Liver (tissue), 9 donors: ENCODE measurements around the gene CROCC2. TPM values are rescaled to one million over a fixed set of nuclear protein-coding genes. Genes with fewer than 3 reads are reported as not detected.

Experiments
- DNase-seq: peaks from one replicate; pipeline ENCODE4 v3.0.0-alpha.2; 2017; ENCODE audit warnings: low spot score
- H3K27ac ChIP-seq, 2 donors: one replicate each; pipeline ENCODE4 v1.7.0; 2013; ENCODE audit warnings: inconsistent platforms in 2 of 2, low read length in 2 of 2, control low read depth in 1 of 2, low read depth in 1 of 2, mild to moderate bottlenecking in 1 of 2
- H3K27me3 ChIP-seq, 4 donors: one replicate each; pipeline versions ENCODE4 v1.6.1 to v1.7.0; 2013; ENCODE audit warnings: low read length in 3 of 4, inconsistent platforms in 1 of 4, mild to moderate bottlenecking in 1 of 4, moderate library complexity in 1 of 4; ENCODE audit not compliant: control insufficient read depth in 4 of 4, insufficient read depth in 4 of 4
- H3K36me3 ChIP-seq, 4 donors: one replicate each; pipeline versions ENCODE4 v1.6.1 to v1.7.0; 2013; ENCODE audit warnings: low read length in 3 of 4, mild to moderate bottlenecking in 3 of 4, low read depth in 1 of 4, moderate library complexity in 1 of 4; ENCODE audit not compliant: control insufficient read depth in 4 of 4, insufficient read depth in 3 of 4
- H3K4me1 ChIP-seq, 4 donors: one replicate each; pipeline versions ENCODE4 v1.6.1 to v1.7.0; 2013; ENCODE audit warnings: low read length in 3 of 4, mild to moderate bottlenecking in 3 of 4, moderate library complexity in 1 of 4; ENCODE audit not compliant: control insufficient read depth in 4 of 4, insufficient read depth in 4 of 4
- H3K4me3 ChIP-seq, 3 donors: one replicate each; pipeline versions ENCODE4 v1.6.1 to v1.7.0; 2013; ENCODE audit warnings: low read length in 3 of 3, control low read depth in 1 of 3, low read depth in 1 of 3, mild to moderate bottlenecking in 1 of 3
- H3K9ac ChIP-seq, 2 donors: one replicate each; pipeline ENCODE4 v1.7.0; 2013; ENCODE audit warnings: low read length in 2 of 2, mild to moderate bottlenecking in 2 of 2, moderate library complexity in 2 of 2, control low read depth in 1 of 2, low read depth in 1 of 2
- H3K9me3 ChIP-seq, 4 donors: one replicate each; pipeline versions ENCODE4 v1.6.1 to v1.7.0; 2013; ENCODE audit warnings: low read length in 3 of 4; ENCODE audit not compliant: control insufficient read depth in 4 of 4
- ATF3 ChIP-seq: IDR thresholded peaks from 2 replicates; pipeline ENCODE4 v1.6.1; 2016; ENCODE audit warnings: antibody characterized with exemption
- EGR1 ChIP-seq, 2 donors: IDR thresholded peaks; 2 replicates each; pipeline ENCODE4 v1.6.1; 2016 to 2018; ENCODE audit warnings: antibody characterized with exemption in 2 of 2, low read depth in 2 of 2
- FOXA1 ChIP-seq: IDR thresholded peaks from 2 replicates; pipeline ENCODE4 v1.6.1; 2016; ENCODE audit warnings: antibody characterized with exemption
- FOXA2 ChIP-seq: IDR thresholded peaks from 2 replicates; pipeline ENCODE4 v1.6.1; 2016; ENCODE audit warnings: antibody characterized with exemption
- GABPA ChIP-seq, 2 donors: IDR thresholded peaks in 1 of 2; conservative IDR thresholded peaks in 1 of 2; 2 replicates each; pipeline ENCODE4 v1.6.1; 2016; ENCODE audit warnings: antibody characterized with exemption in 2 of 2, mild to moderate bottlenecking in 1 of 2, moderate library complexity in 1 of 2
- HNF4A ChIP-seq, 2 donors: conservative IDR thresholded peaks; 2 replicates each; pipeline ENCODE4 v1.6.1; 2016; ENCODE audit warnings: antibody characterized with exemption in 2 of 2, mild to moderate bottlenecking in 2 of 2
- HNF4G ChIP-seq: IDR thresholded peaks from 2 replicates; pipeline ENCODE4 v1.6.1; 2016; ENCODE audit warnings: antibody characterized with exemption
- JUND ChIP-seq, 2 donors: IDR thresholded peaks; 2 replicates each; pipeline ENCODE4 v1.6.1; 2016; ENCODE audit warnings: antibody characterized with exemption in 2 of 2
- MAX ChIP-seq: IDR thresholded peaks from 2 replicates; pipeline ENCODE4 v1.6.1; 2016; ENCODE audit warnings: antibody characterized with exemption
- NR2F2 ChIP-seq: IDR thresholded peaks from 2 replicates; pipeline ENCODE4 v1.6.1; 2016; ENCODE audit warnings: antibody characterized with exemption
- RAD21 ChIP-seq, 2 donors: IDR thresholded peaks; 2 replicates each; pipeline ENCODE4 v1.6.1; 2016; ENCODE audit warnings: antibody characterized with exemption in 2 of 2, mild to moderate bottlenecking in 2 of 2
- REST ChIP-seq: IDR thresholded peaks from 2 replicates; pipeline ENCODE4 v1.6.1; 2016; ENCODE audit warnings: antibody characterized with exemption, mild to moderate bottlenecking
- RXRA ChIP-seq, 2 donors: IDR thresholded peaks; 2 replicates each; pipeline ENCODE4 v1.6.1; 2017 to 2018; ENCODE audit warnings: antibody characterized with exemption in 2 of 2, mild to moderate bottlenecking in 1 of 2
- SP1 ChIP-seq: IDR thresholded peaks from 2 replicates; pipeline ENCODE4 v1.6.1; 2018; ENCODE audit warnings: antibody characterized with exemption, mild to moderate bottlenecking
- TAF1 ChIP-seq: conservative IDR thresholded peaks from 2 replicates; pipeline ENCODE4 v1.6.1; 2016; ENCODE audit warnings: antibody characterized with exemption, mild to moderate bottlenecking
- YY1 ChIP-seq: IDR thresholded peaks from 2 replicates; pipeline ENCODE4 v1.6.1; 2016; ENCODE audit warnings: antibody characterized with exemption, mild to moderate bottlenecking
- ZBTB33 ChIP-seq: IDR thresholded peaks from 2 replicates; pipeline ENCODE4 v1.6.1; 2016; ENCODE audit warnings: antibody characterized with exemption
- WGBS: extraction: QIAGEN DNeasy Blood & Tissue Kit; methylation state at CpG from one replicate; pipeline ENCODE4 v1.1.7; 2013; 5-methylcytosine and 5-hydroxymethylcytosine counted together
- polyA plus RNA-seq, 2 donors: library from polyadenylated mRNA; stranded (reverse) in 1 of 2; unstranded in 1 of 2; fragments of 200-250 nt in 1 of 2; fragments of >200 nt in 1 of 2; fragmentation: Nextera tagmentation in 1 of 2; extraction: Ambion mirVana in 1 of 2; gene quantifications; one replicate each; pipeline versions ENCODE4 v1.2.1 to v1.2.3, GENCODE V29; 2013 to 2015
- total RNA-seq, 2 donors: library from RNA; depleted of rRNA; stranded (reverse); fragments of >200 nt; gene quantifications; one replicate each; pipeline ENCODE4 v1.2.3, GENCODE V29; 2014
- donor health status: healthy.
- donor health status: healthy.
- donor health status: healthy.
- donor health status: healthy.
- donor health status: healthy.

The CROCC2 gene
- total and polyA plus RNA-seq, 4 donors: under 0.01 to 0.13 (median 0.05) TPM

- Histone ChIP-seq H3K9me3 (no peaks in the 10 kb centered on the region), H3K4me1 (no peaks in the 10 kb centered on the region), H3K4me3 (no peak overlapping the region), H3K27me3 (no peaks in the 10 kb centered on the region), H3K27ac (no peak overlapping the region), H3K9ac (no peak overlapping the region), H3K36me3 (peaks cover 5 to 33% (median 13%) of the 10 kb centered on the region in 4 donors)
- DNase-seq: no peak
- 96% methylated on average over 9 of the region's 9 CpGs for WGBS
- TF ChIP-seq JUND (IDR thresholded peaks at IDR 0.05): no peak
- TF ChIP-seq ZBTB33: no peak
- no peak for TF ChIP-seq YY1
- no peak for TF ChIP-seq ATF3
- no peak for TF ChIP-seq FOXA2
- TF ChIP-seq REST: no peak
- TF ChIP-seq RAD21 (IDR thresholded peaks at IDR 0.05): no peak
- no peak for TF ChIP-seq RXRA (IDR thresholded peaks at IDR 0.05)
- no peak for TF ChIP-seq MAX
- TF ChIP-seq HNF4A (conservative IDR thresholded peaks at IDR 0.05): no peak
- TF ChIP-seq HNF4G: no peak
- no peak for TF ChIP-seq NR2F2
- TF ChIP-seq GABPA (IDR thresholded peaks at IDR 0.05 in 1 of 2, conservative IDR thresholded peaks at IDR 0.05 in 1 of 2): no peak
- TF ChIP-seq TAF1: no peak
- no peak for TF ChIP-seq EGR1 (IDR thresholded peaks at IDR 0.05; ENCODE audit: low read depth in 2 of 2)
Observed at GRCh38 chr2:241037498-241037897, 131.4 kb downstream of the CROCC2 start.

- no peak overlapping the region for H3K4me3 ChIP-seq
- no peak overlapping the region for H3K9ac ChIP-seq
- no peaks in the 10 kb centered on the region for H3K27me3 ChIP-seq
- no peak for DNase-seq
- 93% methylated on average over 20 of the region's 20 CpGs for WGBS
- peaks cover 5 to 31% (median 17%) of the 10 kb centered on the region in 4 donors for H3K36me3 ChIP-seq
- no peaks in the 10 kb centered on the region for H3K4me1 ChIP-seq
- TF ChIP-seq ATF3 (no peak), YY1 (no peak), TAF1 (no peak), NR2F2 (no peak), GABPA (IDR thresholded peaks at IDR 0.05 in 1 of 2, conservative IDR thresholded peaks at IDR 0.05 in 1 of 2) (no peak), ZBTB33 (no peak), RAD21 (IDR thresholded peaks at IDR 0.05) (no peak), SP1 (no peak), EGR1 (IDR thresholded peaks at IDR 0.05; ENCODE audit: low read depth in 2 of 2) (no peak), RXRA (IDR thresholded peaks at IDR 0.05) (no peak), JUND (IDR thresholded peaks at IDR 0.05) (no peak), FOXA1 (no peak), MAX (no peak), FOXA2 (no peak), HNF4G (no peak), REST (no peak)
- H3K9me3 ChIP-seq: no peaks in the 10 kb centered on the region
- no peak overlapping the region for H3K27ac ChIP-seq
Observed at GRCh38 chr2:241038374-241039180, 132.4 kb downstream of the CROCC2 start.
